SK-N-MC (cell line): Measurements from ENCODE around the gene PRRX1.

Source experiments
- EZH2 ChIP-seq: fragments of 200-600 bp; sonication (generic); IDR thresholded peaks from one replicate; pipeline ENCODE4 v1.6.1; 2017; ENCODE audit warnings: antibody characterized with exemption
- FOXP2 ChIP-seq: optimal IDR thresholded peaks from 2 replicates; pipeline ENCODE3; 2011; ENCODE audit warnings: mild to moderate bottlenecking, moderate library complexity; ENCODE audit not compliant: insufficient read depth; ENCODE audit errors: extremely low read length, control extremely low read depth
- POLR2AphosphoS5 ChIP-seq: IDR thresholded peaks from 2 replicates; pipeline ENCODE4 v1.6.1; 2012; ENCODE audit warnings: mild to moderate bottlenecking, low read depth, low read length, borderline replicate concordance

DNA sequence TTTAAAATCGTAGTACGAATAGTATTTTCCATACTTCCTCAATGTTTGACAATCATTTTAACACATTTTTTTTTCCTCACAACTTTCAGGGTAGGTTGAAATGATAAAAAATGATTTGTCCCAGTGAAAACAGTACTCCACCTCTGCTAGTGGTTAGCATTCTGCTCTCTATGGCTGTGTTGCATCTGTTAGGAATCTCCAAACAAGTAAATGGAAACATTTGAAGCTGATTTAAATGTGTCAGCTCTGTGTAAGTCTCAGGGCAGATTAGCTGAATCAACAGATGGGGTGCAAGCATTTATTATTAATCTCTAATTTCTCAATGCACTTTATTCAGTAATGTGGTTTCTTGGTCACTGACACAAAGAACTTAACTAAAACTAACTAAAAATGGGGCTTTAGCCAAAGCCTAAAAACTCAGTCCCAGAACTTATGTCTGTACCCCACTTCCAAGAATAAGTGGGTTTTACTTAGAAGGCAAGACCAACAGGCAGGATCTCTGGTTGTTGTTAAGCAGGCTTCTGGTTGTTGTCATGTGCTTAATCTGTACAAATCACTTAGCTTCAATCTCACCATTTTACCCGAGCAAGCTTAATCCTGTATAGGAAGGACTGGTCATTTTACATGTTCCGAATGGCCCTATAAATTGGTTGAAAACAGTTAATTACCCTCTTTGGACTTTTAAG is 67.8 kb downstream of the PRRX1 start:
- TF ChIP-seq EZH2 = no peak
- no peak for TF ChIP-seq POLR2AphosphoS5
- TF ChIP-seq FOXP2 = no peak
